OCI-LY3 (cell line): ENCODE measurements around the gene AFDN.

ENCODE experiments used
- H2AFZ ChIP-seq: fragments of 200-600, 300-600 bp; shearing (Covaris generic); 2 replicates; pipeline ENCODE4 v1.6.0; 2014; ENCODE audit warnings: antibody characterized with exemption, low read depth, low read length
- H3K27ac ChIP-seq: fragments of 200-600, 300-600 bp; sonication (generic); 2 replicates; pipeline ENCODE4 v1.5.1; 2014; ENCODE audit warnings: mild to moderate bottlenecking, low read length, moderate library complexity, mixed read lengths
- H3K27me3 ChIP-seq: fragments of 200-600, 300-600 bp; sonication (generic); 2 replicates; pipeline ENCODE4 v1.6.1; 2014; ENCODE audit warnings: low read depth, low read length, mixed read lengths
- H3K36me3 ChIP-seq: fragments of 200-600, 300-600 bp; sonication (generic); replicated peaks from 2 replicates; pipeline ENCODE3; 2014; ENCODE audit warnings: low read depth, low read length, mixed read lengths
- H3K4me1 ChIP-seq: fragments of 300-600, 200-600 bp; sonication (generic); 2 replicates; pipeline ENCODE4 v1.6.1; 2014; ENCODE audit warnings: low read length, mixed read lengths
- H3K4me2 ChIP-seq: fragments of 200-600, 300-600 bp; sonication (generic); 2 replicates; pipeline ENCODE4 v1.6.1; 2014; ENCODE audit warnings: low read length, mixed read lengths
- H3K4me3 ChIP-seq: fragments of 300-600, 200-600 bp; sonication (generic); 2 replicates; pipeline ENCODE4 v1.5.1; 2014; ENCODE audit warnings: antibody characterized with exemption, mild to moderate bottlenecking, low read length, moderate library complexity
- H3K79me2 ChIP-seq: fragments of 300-600, 200-600 bp; shearing (Covaris generic); 2 replicates; pipeline ENCODE4 v1.6.1; 2014; ENCODE audit warnings: mild to moderate bottlenecking, low read length, mixed read lengths
- H3K9ac ChIP-seq: fragments of 300-600, 200-600 bp; shearing (Covaris generic); 2 replicates; pipeline ENCODE4 v1.6.0; 2014; ENCODE audit warnings: mild to moderate bottlenecking, low read length, moderate library complexity
- H3K9me3 ChIP-seq: fragments of 200-600, 300-600 bp; shearing (Covaris generic); 2 replicates; pipeline ENCODE4 v1.6.1; 2014; ENCODE audit warnings: low read length, mixed read lengths; ENCODE audit not compliant: insufficient read depth
- H4K20me1 ChIP-seq: fragments of 200-600, 300-600 bp; sonication (generic); 2 replicates; pipeline ENCODE4 v1.6.1; 2016; ENCODE audit warnings: low read length, mixed read lengths; ENCODE audit not compliant: insufficient read depth
- EZH2phosphoT487 ChIP-seq: fragments of 200-600 bp; shearing (Covaris generic); IDR thresholded peaks from 2 replicates; pipeline ENCODE4 v1.6.1; 2018; ENCODE audit warnings: antibody characterized with exemption, mixed run types, low read depth
- TF ChIP-seq, protein P1 (sequence below): fragments of 200-600, 300-600 bp; sonication (generic); IDR thresholded peaks from 2 replicates; pipeline ENCODE4 v1.5.1; 2014; ENCODE audit warnings: antibody characterized with exemption, low read length, low read depth

Gene AFDN

DNA sequence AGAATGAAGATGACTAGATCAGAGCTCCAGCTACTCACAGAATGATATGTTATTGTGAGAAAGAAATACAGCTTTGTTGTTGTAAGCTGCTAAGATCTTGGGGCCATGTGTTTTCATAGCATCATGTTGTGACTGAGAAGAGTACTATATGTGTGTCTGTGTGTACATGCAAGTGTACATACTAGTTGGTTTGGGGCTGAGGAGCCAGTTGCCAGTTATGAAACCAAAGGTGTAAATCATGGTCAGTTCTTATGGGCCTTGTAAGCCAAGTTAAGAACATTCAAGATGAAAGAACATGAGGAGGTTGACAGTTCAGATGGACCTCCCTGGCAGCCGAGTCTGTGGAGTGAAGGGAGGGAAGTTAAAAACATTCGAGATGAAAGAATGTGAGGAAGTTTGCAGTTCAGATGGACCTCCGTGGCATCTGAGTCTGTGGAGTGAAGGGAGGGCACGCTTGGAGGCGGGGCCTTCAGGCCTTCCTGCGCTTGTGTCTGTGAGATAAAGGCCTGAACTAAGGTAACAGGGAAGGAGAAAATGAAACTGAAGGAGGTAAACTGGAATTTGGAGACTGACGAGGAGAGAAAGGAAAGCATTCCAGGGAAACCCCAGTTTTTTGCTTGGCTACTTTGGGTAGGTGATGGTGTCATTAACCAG, 13.9 kb downstream of the AFDN start:
- Histone ChIP-seq H3K9ac (no peak overlapping the region), H3K27me3 (no peaks in the 10 kb centered on the region), H3K36me3 (peaks cover 3% of the 10 kb centered on the region), H3K4me2 (no peak overlapping the region), H3K4me3 (no peak overlapping the region), H3K9me3 (no peaks in the 10 kb centered on the region), H3K79me2 (peaks cover 100% of the 10 kb centered on the region), H3K27ac (no peak overlapping the region), H4K20me1 (peaks cover 94% of the 10 kb centered on the region), H3K4me1 (peaks cover 14% of the 10 kb centered on the region), H2AFZ (no peak overlapping the region)
- TF ChIP-seq EZH2phosphoT487: no peak
- TF ChIP-seq, protein P1, sequence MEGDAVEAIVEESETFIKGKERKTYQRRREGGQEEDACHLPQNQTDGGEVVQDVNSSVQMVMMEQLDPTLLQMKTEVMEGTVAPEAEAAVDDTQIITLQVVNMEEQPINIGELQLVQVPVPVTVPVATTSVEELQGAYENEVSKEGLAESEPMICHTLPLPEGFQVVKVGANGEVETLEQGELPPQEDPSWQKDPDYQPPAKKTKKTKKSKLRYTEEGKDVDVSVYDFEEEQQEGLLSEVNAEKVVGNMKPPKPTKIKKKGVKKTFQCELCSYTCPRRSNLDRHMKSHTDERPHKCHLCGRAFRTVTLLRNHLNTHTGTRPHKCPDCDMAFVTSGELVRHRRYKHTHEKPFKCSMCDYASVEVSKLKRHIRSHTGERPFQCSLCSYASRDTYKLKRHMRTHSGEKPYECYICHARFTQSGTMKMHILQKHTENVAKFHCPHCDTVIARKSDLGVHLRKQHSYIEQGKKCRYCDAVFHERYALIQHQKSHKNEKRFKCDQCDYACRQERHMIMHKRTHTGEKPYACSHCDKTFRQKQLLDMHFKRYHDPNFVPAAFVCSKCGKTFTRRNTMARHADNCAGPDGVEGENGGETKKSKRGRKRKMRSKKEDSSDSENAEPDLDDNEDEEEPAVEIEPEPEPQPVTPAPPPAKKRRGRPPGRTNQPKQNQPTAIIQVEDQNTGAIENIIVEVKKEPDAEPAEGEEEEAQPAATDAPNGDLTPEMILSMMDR: no peak

DNA sequence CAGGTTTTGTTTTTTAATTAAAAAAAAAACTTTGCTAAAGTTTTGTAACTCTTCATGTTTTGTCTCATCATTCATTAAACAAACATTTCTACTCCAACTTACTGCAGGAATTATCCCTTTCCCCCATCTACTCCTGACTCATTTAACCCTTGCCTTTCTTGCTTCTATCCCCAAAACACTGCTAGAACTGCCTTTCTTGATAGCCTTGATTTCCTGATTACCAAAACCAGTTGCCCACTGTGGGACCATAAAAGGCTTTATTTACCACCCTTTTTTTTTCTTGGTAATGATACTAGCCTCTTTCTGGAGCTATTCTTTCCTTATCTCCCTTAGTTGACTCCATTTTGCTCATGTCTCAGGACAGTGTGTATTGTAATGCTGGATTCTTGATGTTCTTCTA, 15.3 kb downstream of the AFDN start:
- H4K20me1 ChIP-seq: peaks cover 96% of the 10 kb centered on the region

DNA sequence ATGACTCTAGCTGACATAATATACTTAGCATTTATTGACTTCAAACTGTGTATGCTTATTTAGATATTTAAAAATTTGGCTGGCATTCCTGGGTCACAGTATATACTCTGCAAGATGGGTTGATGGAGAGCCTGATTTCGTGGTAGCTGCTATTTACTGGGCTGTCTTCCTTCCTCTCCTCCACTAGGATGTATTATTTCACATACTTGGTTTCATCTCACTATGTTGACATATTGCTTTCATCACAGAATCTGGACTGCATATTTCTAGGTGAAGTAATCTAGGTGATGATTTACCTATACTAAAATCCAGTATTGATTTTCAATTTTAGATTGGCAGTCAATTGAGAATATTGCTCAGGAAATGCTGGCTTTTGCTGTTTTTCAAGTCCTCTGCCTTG, 15.7 kb downstream of the AFDN start:
- no peak overlapping the region for H2AFZ ChIP-seq
- H4K20me1 ChIP-seq: peaks cover 96% of the 10 kb centered on the region
- 0 out of 2 replicates have a peak, but pooled peaks cover 4% of the 10 kb centered on the region for H3K4me1 ChIP-seq
- H3K27ac ChIP-seq: no peak overlapping the region
- no peak for TF ChIP-seq EZH2phosphoT487
- TF ChIP-seq, protein P1: no peak
- no peaks in the 10 kb centered on the region for H3K27me3 ChIP-seq
- peaks cover 100% of the 10 kb centered on the region for H3K79me2 ChIP-seq
- H3K9ac ChIP-seq: no peak overlapping the region
- H3K4me2 ChIP-seq: no peak overlapping the region
- no peaks in the 10 kb centered on the region for H3K9me3 ChIP-seq
- H3K4me3 ChIP-seq: no peak overlapping the region
- H3K36me3 ChIP-seq: peaks cover 3% of the 10 kb centered on the region

More for the DNA sequence above, 15.3 kb downstream of the AFDN start:
- Histone ChIP-seq H3K4me1 (0 out of 2 replicates have a peak, but pooled peaks cover 4% of the 10 kb centered on the region), H3K4me3 (no peak overlapping the region), H2AFZ (no peak overlapping the region), H3K36me3 (peaks cover 3% of the 10 kb centered on the region), H3K79me2 (peaks cover 100% of the 10 kb centered on the region), H3K9ac (no peak overlapping the region), H3K27ac (no peak overlapping the region), H3K9me3 (no peaks in the 10 kb centered on the region), H3K27me3 (no peaks in the 10 kb centered on the region), H3K4me2 (no peak overlapping the region)
- TF ChIP-seq EZH2phosphoT487: no peak
- TF ChIP-seq, protein P1: no peak

DNA sequence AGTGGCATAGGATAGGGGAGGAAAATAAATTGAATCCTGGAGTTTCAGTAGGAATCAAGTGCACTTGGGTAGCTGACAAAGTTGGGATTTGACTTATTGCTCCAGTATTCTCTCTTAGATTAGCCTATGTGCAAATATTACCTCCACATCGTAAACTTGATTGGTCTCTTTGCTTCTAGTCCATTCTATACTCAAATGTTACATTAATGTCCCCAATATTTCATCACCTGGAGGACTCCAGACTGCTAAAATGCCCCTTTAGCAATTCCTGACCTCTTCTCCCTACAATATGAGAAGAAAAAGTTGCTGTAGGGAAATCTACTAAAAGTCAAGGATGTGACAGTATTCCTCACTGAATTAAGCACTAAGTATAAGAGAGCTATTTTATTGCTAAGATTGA, 16.3 kb downstream of the AFDN start:
- no peak for TF ChIP-seq EZH2phosphoT487
- TF ChIP-seq, protein P1: no peak
- Histone ChIP-seq H3K4me3 (no peak overlapping the region), H3K9me3 (no peaks in the 10 kb centered on the region), H3K4me1 (peaks cover 4% of the 10 kb centered on the region; the same call in 1 of the 2 replicates), H3K27ac (no peak overlapping the region), H3K27me3 (no peaks in the 10 kb centered on the region), H4K20me1 (peaks cover 96% of the 10 kb centered on the region), H3K9ac (no peak overlapping the region), H3K36me3 (peaks cover 2% of the 10 kb centered on the region), H3K79me2 (peaks cover 100% of the 10 kb centered on the region), H3K4me2 (no peak overlapping the region), H2AFZ (no peak overlapping the region)
